Measurements from ENCODE around the gene PKD1.

PKD1 gene

GRCh38 chr16:2174396-2175131 is 38.9 kb upstream of the PKD1 start:
- no peak for DNase-seq (ENCODE audit: low read depth)
- TF ChIP-seq CTCF (IDR thresholded peaks at IDR 0.05; ENCODE audit: low read length, missing control alignments): no peak
- no peak overlapping the region for H3K4me3 ChIP-seq (replicated peaks; ENCODE audit: low read depth, low read length)

- no peak for DNase-seq (ENCODE audit: low read depth)
- H3K4me3 ChIP-seq (replicated peaks; ENCODE audit: low read depth, low read length): no peak overlapping the region
- TF ChIP-seq CTCF (IDR thresholded peaks at IDR 0.05; ENCODE audit: low read length, missing control alignments): no peak
These were observed 38.2 kb upstream of the PKD1 start for GRCh38 chr16:2173916-2174315.

- no peak overlapping the region for H3K4me3 ChIP-seq (replicated peaks; ENCODE audit: low read depth, low read length)
- no peak for TF ChIP-seq CTCF (IDR thresholded peaks at IDR 0.05; ENCODE audit: low read length, missing control alignments)
- no peak for DNase-seq (ENCODE audit: low read depth)
These were observed 37.7 kb upstream of the PKD1 start for GRCh38 chr16:2173366-2173765.

GRCh38 chr16:2172688-2173335 is 37.1 kb upstream of the PKD1 start:
- DNase-seq (ENCODE audit: low read depth): no peak
- TF ChIP-seq CTCF (IDR thresholded peaks at IDR 0.05; ENCODE audit: low read length, missing control alignments): no peak
- H3K4me3 ChIP-seq (replicated peaks; ENCODE audit: low read depth, low read length): no peak overlapping the region

GRCh38 chr16:2171601-2172178 is 36.0 kb upstream of the PKD1 start:
- no peak overlapping the region for H3K4me3 ChIP-seq (replicated peaks; ENCODE audit: low read depth, low read length)
- TF ChIP-seq CTCF (IDR thresholded peaks at IDR 0.05; ENCODE audit: low read length, missing control alignments): no peak
- no peak for DNase-seq (ENCODE audit: low read depth)

- TF ChIP-seq CTCF (IDR thresholded peaks at IDR 0.05; ENCODE audit: low read length, missing control alignments): no peak
- DNase-seq (ENCODE audit: low read depth): no peak
- no peak overlapping the region for H3K4me3 ChIP-seq (replicated peaks; ENCODE audit: low read depth, low read length)
These were observed 35.1 kb upstream of the PKD1 start for GRCh38 chr16:2170587-2171435.
